ENCODE results near the gene SPATS2L.

DNA sequence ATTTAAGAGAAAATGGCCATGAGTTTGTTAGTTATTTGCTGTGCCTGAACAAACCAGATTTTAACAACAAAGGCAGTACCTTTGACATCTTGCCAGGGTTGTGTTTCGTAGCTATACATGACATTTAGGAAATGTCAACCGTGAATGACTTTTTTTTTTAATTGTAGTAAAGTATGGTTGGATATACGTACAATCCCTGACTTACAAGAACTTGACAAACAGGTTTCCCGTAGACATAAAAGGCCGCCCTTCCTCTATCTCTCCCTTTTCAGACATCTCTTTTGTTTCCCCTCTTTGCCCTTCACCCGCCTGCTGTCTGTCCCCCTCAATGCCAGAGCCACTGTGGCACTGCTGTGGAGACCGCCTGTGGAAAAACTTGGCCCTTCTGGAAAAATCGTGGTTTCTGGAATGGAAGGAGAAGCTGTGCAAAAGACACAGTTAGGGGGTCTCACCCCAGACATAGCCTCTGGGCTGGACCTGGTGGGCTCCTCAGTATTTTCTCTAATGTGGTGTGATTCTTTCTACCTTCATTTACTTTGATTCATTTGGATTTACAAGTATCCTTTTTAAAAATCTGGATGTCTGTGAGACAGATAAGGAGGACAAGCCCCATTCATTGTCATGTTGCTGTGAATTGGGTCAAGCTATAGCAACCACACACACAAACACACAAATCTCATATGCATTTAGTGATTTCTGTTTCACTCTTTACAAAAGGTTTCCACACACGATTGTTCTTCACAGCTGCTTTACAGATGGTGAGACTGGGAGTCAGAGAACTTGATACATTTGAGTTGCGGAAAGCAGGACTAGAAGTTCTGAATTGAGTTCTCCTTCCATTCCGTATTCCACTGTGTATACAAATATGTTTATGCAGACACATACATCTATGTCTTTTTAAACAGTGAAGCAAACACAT, 48.6 kb downstream of the SPATS2L start:
- TF ChIP-seq, protein P1, sequence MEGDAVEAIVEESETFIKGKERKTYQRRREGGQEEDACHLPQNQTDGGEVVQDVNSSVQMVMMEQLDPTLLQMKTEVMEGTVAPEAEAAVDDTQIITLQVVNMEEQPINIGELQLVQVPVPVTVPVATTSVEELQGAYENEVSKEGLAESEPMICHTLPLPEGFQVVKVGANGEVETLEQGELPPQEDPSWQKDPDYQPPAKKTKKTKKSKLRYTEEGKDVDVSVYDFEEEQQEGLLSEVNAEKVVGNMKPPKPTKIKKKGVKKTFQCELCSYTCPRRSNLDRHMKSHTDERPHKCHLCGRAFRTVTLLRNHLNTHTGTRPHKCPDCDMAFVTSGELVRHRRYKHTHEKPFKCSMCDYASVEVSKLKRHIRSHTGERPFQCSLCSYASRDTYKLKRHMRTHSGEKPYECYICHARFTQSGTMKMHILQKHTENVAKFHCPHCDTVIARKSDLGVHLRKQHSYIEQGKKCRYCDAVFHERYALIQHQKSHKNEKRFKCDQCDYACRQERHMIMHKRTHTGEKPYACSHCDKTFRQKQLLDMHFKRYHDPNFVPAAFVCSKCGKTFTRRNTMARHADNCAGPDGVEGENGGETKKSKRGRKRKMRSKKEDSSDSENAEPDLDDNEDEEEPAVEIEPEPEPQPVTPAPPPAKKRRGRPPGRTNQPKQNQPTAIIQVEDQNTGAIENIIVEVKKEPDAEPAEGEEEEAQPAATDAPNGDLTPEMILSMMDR (IDR thresholded peaks at IDR 0.05), result no peak
- TF ChIP-seq ZSCAN20 (CRISPR knock-in tag; IDR thresholded peaks at IDR 0.05), result no peak
- TF ChIP-seq POLR2A (IDR thresholded peaks at IDR 0.05; ENCODE audit: low read length), result no peak
- TF ChIP-seq, protein P2, sequence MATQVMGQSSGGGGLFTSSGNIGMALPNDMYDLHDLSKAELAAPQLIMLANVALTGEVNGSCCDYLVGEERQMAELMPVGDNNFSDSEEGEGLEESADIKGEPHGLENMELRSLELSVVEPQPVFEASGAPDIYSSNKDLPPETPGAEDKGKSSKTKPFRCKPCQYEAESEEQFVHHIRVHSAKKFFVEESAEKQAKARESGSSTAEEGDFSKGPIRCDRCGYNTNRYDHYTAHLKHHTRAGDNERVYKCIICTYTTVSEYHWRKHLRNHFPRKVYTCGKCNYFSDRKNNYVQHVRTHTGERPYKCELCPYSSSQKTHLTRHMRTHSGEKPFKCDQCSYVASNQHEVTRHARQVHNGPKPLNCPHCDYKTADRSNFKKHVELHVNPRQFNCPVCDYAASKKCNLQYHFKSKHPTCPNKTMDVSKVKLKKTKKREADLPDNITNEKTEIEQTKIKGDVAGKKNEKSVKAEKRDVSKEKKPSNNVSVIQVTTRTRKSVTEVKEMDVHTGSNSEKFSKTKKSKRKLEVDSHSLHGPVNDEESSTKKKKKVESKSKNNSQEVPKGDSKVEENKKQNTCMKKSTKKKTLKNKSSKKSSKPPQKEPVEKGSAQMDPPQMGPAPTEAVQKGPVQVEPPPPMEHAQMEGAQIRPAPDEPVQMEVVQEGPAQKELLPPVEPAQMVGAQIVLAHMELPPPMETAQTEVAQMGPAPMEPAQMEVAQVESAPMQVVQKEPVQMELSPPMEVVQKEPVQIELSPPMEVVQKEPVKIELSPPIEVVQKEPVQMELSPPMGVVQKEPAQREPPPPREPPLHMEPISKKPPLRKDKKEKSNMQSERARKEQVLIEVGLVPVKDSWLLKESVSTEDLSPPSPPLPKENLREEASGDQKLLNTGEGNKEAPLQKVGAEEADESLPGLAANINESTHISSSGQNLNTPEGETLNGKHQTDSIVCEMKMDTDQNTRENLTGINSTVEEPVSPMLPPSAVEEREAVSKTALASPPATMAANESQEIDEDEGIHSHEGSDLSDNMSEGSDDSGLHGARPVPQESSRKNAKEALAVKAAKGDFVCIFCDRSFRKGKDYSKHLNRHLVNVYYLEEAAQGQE (IDR thresholded peaks at IDR 0.05), result no peak
- no peak for TF ChIP-seq FOSB (CRISPR knock-in tag; IDR thresholded peaks at IDR 0.05)
- TF ChIP-seq SMC3 (IDR thresholded peaks at IDR 0.05), result no peak
- TF ChIP-seq EP300 (IDR thresholded peaks at IDR 0.05), result no peak
- TF ChIP-seq CHD2 (IDR thresholded peaks at IDR 0.05; ENCODE audit: low read length, partially characterized antibody), result no peak
- TF ChIP-seq ZC3H11A (IDR thresholded peaks at IDR 0.05), result no peak
- TF ChIP-seq, protein P3, sequence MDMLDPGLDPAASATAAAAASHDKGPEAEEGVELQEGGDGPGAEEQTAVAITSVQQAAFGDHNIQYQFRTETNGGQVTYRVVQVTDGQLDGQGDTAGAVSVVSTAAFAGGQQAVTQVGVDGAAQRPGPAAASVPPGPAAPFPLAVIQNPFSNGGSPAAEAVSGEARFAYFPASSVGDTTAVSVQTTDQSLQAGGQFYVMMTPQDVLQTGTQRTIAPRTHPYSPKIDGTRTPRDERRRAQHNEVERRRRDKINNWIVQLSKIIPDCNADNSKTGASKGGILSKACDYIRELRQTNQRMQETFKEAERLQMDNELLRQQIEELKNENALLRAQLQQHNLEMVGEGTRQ (IDR thresholded peaks at IDR 0.05), result no peak
- TF ChIP-seq RCOR1 (IDR thresholded peaks at IDR 0.05; ENCODE audit: low read depth, low read length), result no peak
- TF ChIP-seq, protein P4, sequence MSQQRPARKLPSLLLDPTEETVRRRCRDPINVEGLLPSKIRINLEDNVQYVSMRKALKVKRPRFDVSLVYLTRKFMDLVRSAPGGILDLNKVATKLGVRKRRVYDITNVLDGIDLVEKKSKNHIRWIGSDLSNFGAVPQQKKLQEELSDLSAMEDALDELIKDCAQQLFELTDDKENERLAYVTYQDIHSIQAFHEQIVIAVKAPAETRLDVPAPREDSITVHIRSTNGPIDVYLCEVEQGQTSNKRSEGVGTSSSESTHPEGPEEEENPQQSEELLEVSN (IDR thresholded peaks at IDR 0.05; ENCODE audit: borderline replicate concordance, low read depth), result no peak

Data from A549 (cell line).